ENCODE results near the gene TPX2. TPM values are rescaled to one million over a fixed set of nuclear protein-coding genes. Genes with fewer than 3 reads are reported as not detected.

The TPX2 gene
- polyA plus RNA-seq, 2 of the 4 experiments (the other 2 are of a cell fraction) = 92.9 TPM

- WGBS (ENCODE audit: missing lambda C conversion rate) = 94% methylated on average over 3 of the region's 3 CpGs
- ATAC-seq (no peak), FAIRE-seq (no peak), DNase-seq (ENCODE audit: low read depth in 1 of 2, low spot score in 1 of 2) (no peak)
- CTCF ChIA-PET = interaction anchor here (0.7 to 1.3 kb wide), 2 partner anchors 134 to 1023 kb away, joined by 3 to 4 read pairs; no protein-coding TSS in a partner anchor
- no peaks in the 10 kb centered on the region for H3K9me3 ChIP-seq
- no peak overlapping the region for H3K4me2 ChIP-seq
- POLR2A ChIA-PET = no interaction called here
- no peak overlapping the region for H3K27ac ChIP-seq
- H3K4me3 ChIP-seq = no peak overlapping the region
- TF ChIP-seq POLR2A (IDR thresholded peaks at IDR 0.05; ENCODE audit: low read length) = no peak
- TF ChIP-seq CHD4 (IDR thresholded peaks at IDR 0.05; ENCODE audit: borderline replicate concordance) = no peak
- H3K4me1 ChIP-seq = no peaks in the 10 kb centered on the region
These were observed 28.7 kb downstream of the TPX2 start for GRCh38 chr20:31767805-31768204.

GRCh38 chr20:31769681-31770080 is 30.6 kb downstream of the TPX2 start:
- no peak overlapping the region for H3K4me3 ChIP-seq
- DNase-seq (ENCODE audit: low read depth in 1 of 2, low spot score in 1 of 2) (no peak), FAIRE-seq (no peak), ATAC-seq (no peak)
- CTCF ChIA-PET = interaction anchor here (0.7 kb wide), 1 partner anchor 48 kb away, joined by 3 read pairs; no protein-coding TSS in a partner anchor
- POLR2A ChIA-PET = no interaction called here
- H3K4me2 ChIP-seq = no peak overlapping the region
- no peak overlapping the region for H3K27ac ChIP-seq
- H3K4me1 ChIP-seq = no peaks in the 10 kb centered on the region
- no peak for TF ChIP-seq FOSB (CRISPR knock-in tag; IDR thresholded peaks at IDR 0.05)
- no peak for TF ChIP-seq HOXA7 (CRISPR knock-in tag; IDR thresholded peaks at IDR 0.05)
- TF ChIP-seq KDM1A (IDR thresholded peaks at IDR 0.05; ENCODE audit: low read depth) = no peak
- no peak for TF ChIP-seq SMC3 (IDR thresholded peaks at IDR 0.05)
- TF ChIP-seq RCOR1 (IDR thresholded peaks at IDR 0.05; ENCODE audit: low read depth, low read length) = no peak
- TF ChIP-seq RFX5 (IDR thresholded peaks at IDR 0.05) = no peak
- no peak for TF ChIP-seq CHD2 (IDR thresholded peaks at IDR 0.05; ENCODE audit: low read length, partially characterized antibody)
- TF ChIP-seq E2F6 (IDR thresholded peaks at IDR 0.05; ENCODE audit: borderline replicate concordance, low read depth) = no peak
- no peak for TF ChIP-seq TFCP2L1 (CRISPR knock-in tag; IDR thresholded peaks at IDR 0.05)
- TF ChIP-seq MYC (IDR thresholded peaks at IDR 0.05; ENCODE audit: borderline replicate concordance, low read length) = no peak
- TF ChIP-seq RNF2 (IDR thresholded peaks at IDR 0.05; ENCODE audit: borderline replicate concordance, low read depth) = no peak
- TF ChIP-seq, protein P1, sequence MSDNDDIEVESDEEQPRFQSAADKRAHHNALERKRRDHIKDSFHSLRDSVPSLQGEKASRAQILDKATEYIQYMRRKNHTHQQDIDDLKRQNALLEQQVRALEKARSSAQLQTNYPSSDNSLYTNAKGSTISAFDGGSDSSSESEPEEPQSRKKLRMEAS (IDR thresholded peaks at IDR 0.05) = no peak
- no peak for TF ChIP-seq MAZ (IDR thresholded peaks at IDR 0.05; ENCODE audit: borderline replicate concordance, low read depth, low read length)
- TF ChIP-seq BHLHE40 (IDR thresholded peaks at IDR 0.05; ENCODE audit: low read depth, low read length) = no peak
- no peaks in the 10 kb centered on the region for H3K9me3 ChIP-seq
- WGBS (ENCODE audit: missing lambda C conversion rate) = 97% methylated on average over 5 of the region's 5 CpGs

GRCh38 chr20:31770243-31770642 is 31.2 kb downstream of the TPX2 start:
- TF ChIP-seq EHF (CRISPR knock-in tag; IDR thresholded peaks at IDR 0.05) (no peak), ZNF302 (CRISPR knock-in tag; IDR thresholded peaks at IDR 0.05) (no peak), CHD4 (IDR thresholded peaks at IDR 0.05; ENCODE audit: borderline replicate concordance) (no peak), RAD21 (conservative IDR thresholded peaks at IDR 0.05 in 1 of 2, IDR thresholded peaks at IDR 0.05 in 1 of 2) (no peak), JUN (IDR thresholded peaks at IDR 0.05) (no peak), MAFK (IDR thresholded peaks at IDR 0.05; ENCODE audit: partially characterized antibody) (no peak), CEBPB (IDR thresholded peaks at IDR 0.05) (no peak), JUNB (IDR thresholded peaks at IDR 0.05) (no peak), RFX5 (IDR thresholded peaks at IDR 0.05) (no peak)
- TF ChIP-seq, protein P2, sequence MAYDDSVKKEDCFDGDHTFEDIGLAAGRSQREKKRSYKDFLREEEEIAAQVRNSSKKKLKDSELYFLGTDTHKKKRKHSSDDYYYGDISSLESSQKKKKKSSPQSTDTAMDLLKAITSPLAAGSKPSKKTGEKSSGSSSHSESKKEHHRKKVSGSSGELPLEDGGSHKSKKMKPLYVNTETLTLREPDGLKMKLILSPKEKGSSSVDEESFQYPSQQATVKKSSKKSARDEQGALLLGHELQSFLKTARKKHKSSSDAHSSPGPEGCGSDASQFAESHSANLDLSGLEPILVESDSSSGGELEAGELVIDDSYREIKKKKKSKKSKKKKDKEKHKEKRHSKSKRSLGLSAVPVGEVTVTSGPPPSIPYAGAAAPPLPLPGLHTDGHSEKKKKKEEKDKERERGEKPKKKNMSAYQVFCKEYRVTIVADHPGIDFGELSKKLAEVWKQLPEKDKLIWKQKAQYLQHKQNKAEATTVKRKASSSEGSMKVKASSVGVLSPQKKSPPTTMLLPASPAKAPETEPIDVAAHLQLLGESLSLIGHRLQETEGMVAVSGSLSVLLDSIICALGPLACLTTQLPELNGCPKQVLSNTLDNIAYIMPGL (CRISPR knock-in tag; IDR thresholded peaks at IDR 0.05; ENCODE audit: borderline replicate concordance) = no peak
- TF ChIP-seq, protein P3, sequence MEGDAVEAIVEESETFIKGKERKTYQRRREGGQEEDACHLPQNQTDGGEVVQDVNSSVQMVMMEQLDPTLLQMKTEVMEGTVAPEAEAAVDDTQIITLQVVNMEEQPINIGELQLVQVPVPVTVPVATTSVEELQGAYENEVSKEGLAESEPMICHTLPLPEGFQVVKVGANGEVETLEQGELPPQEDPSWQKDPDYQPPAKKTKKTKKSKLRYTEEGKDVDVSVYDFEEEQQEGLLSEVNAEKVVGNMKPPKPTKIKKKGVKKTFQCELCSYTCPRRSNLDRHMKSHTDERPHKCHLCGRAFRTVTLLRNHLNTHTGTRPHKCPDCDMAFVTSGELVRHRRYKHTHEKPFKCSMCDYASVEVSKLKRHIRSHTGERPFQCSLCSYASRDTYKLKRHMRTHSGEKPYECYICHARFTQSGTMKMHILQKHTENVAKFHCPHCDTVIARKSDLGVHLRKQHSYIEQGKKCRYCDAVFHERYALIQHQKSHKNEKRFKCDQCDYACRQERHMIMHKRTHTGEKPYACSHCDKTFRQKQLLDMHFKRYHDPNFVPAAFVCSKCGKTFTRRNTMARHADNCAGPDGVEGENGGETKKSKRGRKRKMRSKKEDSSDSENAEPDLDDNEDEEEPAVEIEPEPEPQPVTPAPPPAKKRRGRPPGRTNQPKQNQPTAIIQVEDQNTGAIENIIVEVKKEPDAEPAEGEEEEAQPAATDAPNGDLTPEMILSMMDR (IDR thresholded peaks at IDR 0.05) = no peak
- TF ChIP-seq, protein P4, sequence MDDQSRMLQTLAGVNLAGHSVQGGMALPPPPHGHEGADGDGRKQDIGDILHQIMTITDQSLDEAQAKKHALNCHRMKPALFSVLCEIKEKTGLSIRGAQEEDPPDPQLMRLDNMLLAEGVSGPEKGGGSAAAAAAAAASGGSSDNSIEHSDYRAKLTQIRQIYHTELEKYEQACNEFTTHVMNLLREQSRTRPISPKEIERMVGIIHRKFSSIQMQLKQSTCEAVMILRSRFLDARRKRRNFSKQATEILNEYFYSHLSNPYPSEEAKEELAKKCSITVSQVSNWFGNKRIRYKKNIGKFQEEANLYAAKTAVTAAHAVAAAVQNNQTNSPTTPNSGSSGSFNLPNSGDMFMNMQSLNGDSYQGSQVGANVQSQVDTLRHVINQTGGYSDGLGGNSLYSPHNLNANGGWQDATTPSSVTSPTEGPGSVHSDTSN (IDR thresholded peaks at IDR 0.05) = no peak
- 88% methylated on average over 1 of the region's 1 CpG for WGBS (ENCODE audit: missing lambda C conversion rate)
- ChIA-PET POLR2A (no interaction called here), CTCF (no interaction called here)
- Histone ChIP-seq H3K4me3 (no peak overlapping the region), H3K9me3 (no peaks in the 10 kb centered on the region), H3K27ac (no peak overlapping the region), H3K4me1 (no peaks in the 10 kb centered on the region), H3K4me2 (no peak overlapping the region)
- FAIRE-seq (no peak), ATAC-seq (no peak), DNase-seq (ENCODE audit: low read depth in 1 of 2, low spot score in 1 of 2) (no peak)
